SK-N-SH (cell line): ENCODE data around the gene ARHGEF11. TPM values are rescaled to one million over a fixed set of nuclear protein-coding genes. Genes with fewer than 3 reads are reported as not detected.

Source experiments
- CTCF ChIA-PET: fragments of 300-600, 350-600 bp; formaldehyde crosslinking; extraction: SDS; loops from one replicate; lab custom pipeline; 2021; lab: Yijun Ruan, JAX
- POLR2A ChIA-PET: fragments of 350-600 bp; sonication (Branson Sonifier 250); formaldehyde crosslinking; extraction: SDS; loops from one replicate; lab custom pipeline; 2020; ENCODE audit warnings: antibody characterized with exemption, inconsistent platforms; lab: Yijun Ruan, JAX
- DNase-seq: peaks from one replicate; pipeline ENCODE4 v3.0.0; 2012
- H2AFZ ChIP-seq: fragments of 200-600 bp; sonication (generic); 2 replicates; pipeline ENCODE4 v1.8.1; 2016; ENCODE audit warnings: antibody characterized with exemption, mild to moderate bottlenecking, low read depth
- H3F3A ChIP-seq: fragments of 200-600 bp; sonication (generic); replicated peaks from 2 replicates; pipeline ENCODE3; 2016; ENCODE audit warnings: antibody characterized with exemption, mild to moderate bottlenecking; ENCODE audit not compliant: insufficient read depth
- H3K27ac ChIP-seq, 2 experiments: fragments of 200-500 bp in 1 of 2; fragments of 200-600 bp in 1 of 2; sonication (Bioruptor generic) in 1 of 2; sonication (generic), shearing (Covaris generic) in 1 of 2; 2 replicates each; pipeline versions ENCODE4 v1.5.1 to v1.6.1; 2014 to 2016; ENCODE audit warnings: low read depth in 2 of 2, inconsistent platforms in 1 of 2, low read length in 1 of 2, mild to moderate bottlenecking in 1 of 2, mixed read lengths in 1 of 2
- H3K27me3 ChIP-seq: fragments of 200-600 bp; sonication (generic), shearing (Covaris generic); 2 replicates; pipeline ENCODE4 v1.6.1; 2016; ENCODE audit warnings: mixed run types; ENCODE audit not compliant: insufficient read depth
- H3K36me3 ChIP-seq, 2 experiments: fragments of 200-500 bp in 1 of 2; fragments of 200-600 bp in 1 of 2; sonication (Bioruptor generic) in 1 of 2; sonication (generic) in 1 of 2; replicated peaks in 1 of 2; 2 replicates each; pipeline versions ENCODE3 to v1.5.1; 2014 to 2016; ENCODE audit warnings: low read length in 1 of 2, mild to moderate bottlenecking in 1 of 2; ENCODE audit not compliant: insufficient read depth in 2 of 2, control insufficient read depth in 1 of 2
- H3K4me1 ChIP-seq, 2 experiments: fragments of 200-500 bp in 1 of 2; fragments of 200-600 bp in 1 of 2; sonication (Bioruptor generic) in 1 of 2; sonication (generic), shearing (Covaris generic) in 1 of 2; 2 replicates each; pipeline versions ENCODE4 v1.5.1 to v1.6.1; 2014 to 2016; ENCODE audit warnings: low read depth in 1 of 2, low read length in 1 of 2, mixed run types in 1 of 2; ENCODE audit not compliant: insufficient read depth in 2 of 2, control insufficient read depth in 1 of 2
- H3K4me2 ChIP-seq: fragments of 200-600 bp; sonication (generic), shearing (Covaris generic); 2 replicates; pipeline ENCODE4 v1.6.1; 2017; ENCODE audit warnings: mixed run types
- H3K4me3 ChIP-seq, 2 experiments: fragments of 200-500 bp in 1 of 2; fragments of 200-600 bp in 1 of 2; sonication (Bioruptor generic) in 1 of 2; sonication (generic), shearing (Covaris generic) in 1 of 2; 2 replicates each; pipeline versions ENCODE4 v1.5.1 to v1.8.1; 2014 to 2016; ENCODE audit warnings: low read depth in 2 of 2, inconsistent platforms in 1 of 2, low read length in 1 of 2, mild to moderate bottlenecking in 1 of 2, mixed read lengths in 1 of 2, moderate library complexity in 1 of 2
- H3K79me2 ChIP-seq: fragments of 200-600 bp; sonication (generic); 2 replicates; pipeline ENCODE4 v1.8.1; 2017; ENCODE audit warnings: mild to moderate bottlenecking; ENCODE audit not compliant: insufficient read depth
- H3K9ac ChIP-seq: fragments of 200-600 bp; sonication (generic); 2 replicates; pipeline ENCODE4 v1.6.1; 2017; ENCODE audit warnings: mixed run types
- H3K9me2 ChIP-seq: fragments of 200-600 bp; sonication (generic); 2 replicates; pipeline ENCODE4 v1.6.1; 2017; ENCODE audit warnings: mixed run types
- H3K9me3 ChIP-seq: fragments of 200-600 bp; sonication (generic); 2 replicates; pipeline ENCODE4 v1.6.1; 2017; ENCODE audit warnings: mixed run types, mild to moderate bottlenecking, moderate library complexity
- H4K20me1 ChIP-seq: fragments of 200-600 bp; sonication (generic); 2 replicates; pipeline ENCODE4 v1.6.1; 2017; ENCODE audit warnings: mild to moderate bottlenecking, mixed run types; ENCODE audit not compliant: insufficient read depth
- EZH2phosphoT487 ChIP-seq: fragments of 200-600 bp; sonication (generic); IDR thresholded peaks from 2 replicates; pipeline ENCODE4 v1.6.1; 2017; ENCODE audit warnings: low read depth, mixed run types, mild to moderate bottlenecking, antibody characterized with exemption, moderate library complexity, borderline replicate concordance
- GABPA ChIP-seq: IDR thresholded peaks from 2 replicates; pipeline ENCODE4 v1.4.0; 2012; ENCODE audit warnings: low read depth, mild to moderate bottlenecking
- MEF2A ChIP-seq: IDR thresholded peaks from 2 replicates; pipeline ENCODE4 v1.4.0; 2012; ENCODE audit warnings: low read depth, borderline replicate concordance
- MXI1 ChIP-seq: IDR thresholded peaks from 2 replicates; pipeline ENCODE4 v1.6.1; 2012; ENCODE audit warnings: mild to moderate bottlenecking, low read depth, low read length, improper control_type of control experiment
- REST ChIP-seq: IDR thresholded peaks from 2 replicates; pipeline ENCODE4 v1.6.1; 2012; ENCODE audit warnings: mild to moderate bottlenecking, low read depth, low read length, moderate library complexity
- SMC3 ChIP-seq: IDR thresholded peaks from 2 replicates; pipeline ENCODE4 v1.6.1; 2012; ENCODE audit warnings: low read depth, low read length, improper control_type of control experiment
- TCF12 ChIP-seq: IDR thresholded peaks from 2 replicates; pipeline ENCODE4 v1.4.0; 2012
- TEAD4 ChIP-seq: IDR thresholded peaks from 2 replicates; pipeline ENCODE4 v1.4.0; 2012; ENCODE audit warnings: mild to moderate bottlenecking, borderline replicate concordance; ENCODE audit not compliant: insufficient read depth
- USF2 ChIP-seq: fragments of 150-350 bp; IDR thresholded peaks from 2 replicates; pipeline ENCODE4 v1.6.1; 2017; ENCODE audit warnings: antibody characterized with exemption, low read length, low read depth, borderline replicate concordance
- YY1 ChIP-seq: IDR thresholded peaks from 2 replicates; pipeline ENCODE4 v1.4.0; 2012; ENCODE audit warnings: low read depth, mild to moderate bottlenecking
- ZBTB33 ChIP-seq: IDR thresholded peaks from 2 replicates; pipeline ENCODE4 v1.4.0; 2012; ENCODE audit warnings: low read depth, borderline replicate concordance
- WGBS: methylation state at CpG from one replicate; pipeline ENCODE4 v1.1.6; 2017; ENCODE audit warnings: low lambda C conversion rate; 5-methylcytosine and 5-hydroxymethylcytosine counted together
- polyA plus RNA-seq, 3 experiments: library from polyadenylated mRNA; depleted of rRNA; stranded (reverse); fragments of >200 nt; gene quantifications; 2 replicates each; pipeline ENCODE4 v1.2.3, GENCODE V29; 2012

The ARHGEF11 gene
- polyA plus RNA-seq, 1 of the 3 experiments (the other 2 are of a cell fraction), result 19.0 TPM

GRCh38 chr1:156926175-156926574, 119.4 kb downstream of the ARHGEF11 start (continued):
- no peak for TF ChIP-seq REST
- TF ChIP-seq, all 33 proteins: peak for 6

- no peaks in the 10 kb centered on the region for H3K9me3 ChIP-seq
- H3K9ac ChIP-seq, result no peak overlapping the region
- H3K4me3 ChIP-seq, result no peak overlapping the region
- TF ChIP-seq MXI1, result no peak
- H3K36me3 ChIP-seq, result no peaks in the 10 kb centered on the region
- H3K9me2 ChIP-seq, result no peaks in the 10 kb centered on the region
- H3F3A ChIP-seq, result peaks cover 15% of the 10 kb centered on the region
- H3K27ac ChIP-seq, result peak overlapping the region in 1 of 2 experiments; percentile 50; a peak in 2 of 4 replicates
- H3K27me3 ChIP-seq, result no peaks in the 10 kb centered on the region
- ChIA-PET POLR2A (interaction anchor here (0.6 to 2.7 kb wide), 3 partner anchors 12 to 195 kb away, joined by 3 to 15 read pairs (median 3); partner anchors contain the start of gene NTRK1), CTCF (interaction anchor here (0.8 to 12.9 kb wide), 11 partner anchors 9 to 240 kb away, joined by 3 to 308 read pairs (median 65); partner anchors contain the start of genes INSRR, NTRK1 and PEAR1)
- no peaks in the 10 kb centered on the region for H3K79me2 ChIP-seq
- H3K4me1 ChIP-seq, result peaks cover 5 to 25% of the 10 kb centered on the region in 2 experiments; a peak in 2 of 4 replicates
- H2AFZ ChIP-seq, result no peak overlapping the region
- WGBS, result 87% methylated on average over 5 of the region's 5 CpGs
- H4K20me1 ChIP-seq, result no peaks in the 10 kb centered on the region
- no peak overlapping the region for H3K4me2 ChIP-seq
- no peak for DNase-seq
Observed at GRCh38 chr1:156925154-156926010, 120.2 kb downstream of the ARHGEF11 start.

- POLR2A ChIA-PET, result interaction anchor here (0.6 to 0.9 kb wide), 3 partner anchors 11 to 194 kb away, joined by 3 read pairs; partner anchors contain the start of gene MRPL24
- TF ChIP-seq TEAD4 (no peak), USF2 (no peak), YY1 (no peak), SMC3 (no peak), ZBTB33 (no peak), GABPA (no peak), MEF2A (no peak), EZH2phosphoT487 (no peak), TCF12 (no peak)
Observed at GRCh38 chr1:156924478-156925153, 120.9 kb downstream of the ARHGEF11 start.

More at GRCh38 chr1:156924478-156925153, 120.9 kb downstream of the ARHGEF11 start:
- peaks cover 15% of the 10 kb centered on the region for H3F3A ChIP-seq
- no peak overlapping the region for H2AFZ ChIP-seq
- no peaks in the 10 kb centered on the region for H4K20me1 ChIP-seq
- H3K79me2 ChIP-seq, result no peaks in the 10 kb centered on the region
- H3K27ac ChIP-seq, result no peak overlapping the region
- H3K9me2 ChIP-seq, result no peaks in the 10 kb centered on the region
- peaks cover 5 to 25% of the 10 kb centered on the region in 2 experiments; a peak in 2 of 4 replicates for H3K4me1 ChIP-seq
- H3K36me3 ChIP-seq, result no peaks in the 10 kb centered on the region
- WGBS, result 89% methylated on average over 15 of the region's 22 CpGs
- no peak overlapping the region for H3K9ac ChIP-seq
- H3K9me3 ChIP-seq, result no peaks in the 10 kb centered on the region
- no peak overlapping the region for H3K4me2 ChIP-seq
- no peaks in the 10 kb centered on the region for H3K27me3 ChIP-seq
- DNase-seq, result no peak
- CTCF ChIA-PET, result interaction anchor here (0.9 to 12.9 kb wide), 9 partner anchors 8 to 236 kb away, joined by 3 to 308 read pairs (median 47); partner anchors contain the start of genes INSRR, NTRK1 and PEAR1
- no peak overlapping the region for H3K4me3 ChIP-seq
